NCI-H2107 treated with DMSO at 0.1 percent for 48 hours (cell line): ENCODE data around the gene PPM1M.
"Not testable (repeated sequence)": the region's sequence is repeated elsewhere in the genome, so short reads cannot be mapped to it uniquely, and the experiment has no call there.

Experiments used
- DNase-seq: peaks from one replicate; lab custom pipeline; 2025; ENCODE audit not compliant: unreplicated experiment; lab: John Stamatoyannopoulos, UW

Gene PPM1M

GRCh38 chr3:52246728-52247408 is 1.3 kb downstream of the PPM1M start:
- DNase-seq: no peak

- no peak for DNase-seq
Measured at GRCh38 chr3:52247409-52248164, 2.0 kb downstream of the PPM1M start.

GRCh38 chr3:52248165-52248541 is 2.6 kb downstream of the PPM1M start:
- no peak for DNase-seq

GRCh38 chr3:52248816-52249547 is 3.4 kb downstream of the PPM1M start:
- no peak for DNase-seq

GRCh38 chr3:52249683-52250082 is 4.1 kb downstream of the PPM1M start:
- DNase-seq: no peak

DNA sequence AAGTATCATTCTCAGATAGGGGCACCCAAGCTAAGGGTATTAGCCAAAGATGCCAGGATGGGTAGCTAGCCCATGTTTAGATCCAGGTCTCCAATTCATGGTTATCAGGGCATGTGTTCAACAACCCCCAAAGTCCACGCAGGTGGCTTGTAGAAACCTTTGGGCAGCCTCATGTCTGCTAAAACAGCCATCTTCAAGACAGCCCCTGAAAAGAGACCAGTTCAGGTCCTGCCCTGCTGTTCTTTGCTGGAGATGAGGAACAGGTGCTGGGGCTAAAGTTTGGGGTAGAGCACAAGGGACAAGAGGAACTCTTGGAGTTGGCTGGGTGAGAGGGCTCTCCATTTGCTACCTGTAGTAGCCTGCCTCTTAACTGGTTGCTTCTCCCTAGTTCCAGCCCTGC is 4.6 kb downstream of the PPM1M start:
- DNase-seq: no peak

DNA sequence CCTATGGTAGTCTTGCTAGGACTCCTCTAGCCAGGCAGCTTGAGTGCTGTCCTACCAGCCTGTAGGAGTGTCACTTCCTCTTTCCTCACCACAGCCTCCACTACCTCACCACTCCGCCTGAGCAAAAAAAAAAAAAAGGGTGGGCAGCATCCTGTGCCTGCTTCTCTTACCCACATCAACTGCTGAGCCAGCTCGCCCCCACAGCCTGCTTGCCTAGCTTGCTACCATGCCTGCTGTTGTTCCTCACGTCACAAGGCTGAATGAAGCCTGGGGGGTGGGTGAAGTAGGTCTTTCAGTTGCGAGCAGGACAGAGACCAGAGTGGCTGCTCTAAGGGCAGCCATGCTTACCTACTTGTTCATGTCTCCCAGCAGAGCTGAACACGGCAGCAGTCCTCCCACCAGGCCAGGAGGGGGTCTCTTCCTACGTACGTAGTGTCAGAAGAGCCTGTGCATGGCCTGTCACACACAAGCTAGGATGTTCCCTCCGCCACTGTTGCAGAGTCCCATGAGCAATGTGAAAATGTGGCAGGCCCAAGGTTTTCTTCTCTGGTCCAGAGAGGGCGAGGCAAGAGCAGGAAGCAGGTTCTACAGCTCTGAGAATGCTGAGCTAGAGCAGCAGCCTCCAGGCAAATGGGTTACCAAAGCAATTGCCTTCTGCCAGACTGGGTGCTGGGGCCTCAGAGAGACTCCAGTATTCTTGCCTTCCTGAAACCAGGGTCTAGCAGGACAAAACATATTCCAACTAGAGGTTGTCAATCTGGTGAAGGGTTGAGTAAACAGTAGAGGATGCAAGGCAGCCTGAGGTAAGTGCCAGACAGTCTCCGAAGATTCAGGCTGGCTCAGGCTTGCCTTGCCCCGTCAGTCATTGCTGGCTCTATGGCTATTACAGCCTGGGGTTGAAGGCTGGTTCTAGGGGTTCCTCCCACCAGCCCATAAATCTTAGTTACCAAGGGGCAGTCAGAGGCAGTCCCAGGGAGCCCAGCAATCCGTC is 8.1 kb downstream of the PPM1M start:
- DNase-seq: no peak

DNA sequence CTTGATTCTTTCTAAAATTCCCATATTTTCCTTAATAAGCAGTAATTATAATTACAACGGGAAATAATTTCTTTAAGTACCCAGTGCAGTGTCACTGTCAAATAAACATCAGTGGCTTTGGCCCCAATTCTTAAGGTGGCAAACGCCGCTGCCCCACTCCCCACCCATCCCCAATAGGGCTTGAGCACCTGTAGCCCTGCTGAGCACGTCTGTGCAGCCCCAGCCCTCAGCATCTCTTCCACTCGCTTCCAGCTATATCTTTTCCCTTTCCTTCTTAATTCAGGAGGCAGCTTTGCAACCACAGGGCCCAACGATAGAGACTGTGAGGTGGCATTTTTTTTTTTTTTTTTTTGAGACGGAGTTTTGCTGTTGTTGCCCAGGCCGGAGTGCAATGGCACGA is 9.0 kb downstream of the PPM1M start:
- no peak for DNase-seq

DNA sequence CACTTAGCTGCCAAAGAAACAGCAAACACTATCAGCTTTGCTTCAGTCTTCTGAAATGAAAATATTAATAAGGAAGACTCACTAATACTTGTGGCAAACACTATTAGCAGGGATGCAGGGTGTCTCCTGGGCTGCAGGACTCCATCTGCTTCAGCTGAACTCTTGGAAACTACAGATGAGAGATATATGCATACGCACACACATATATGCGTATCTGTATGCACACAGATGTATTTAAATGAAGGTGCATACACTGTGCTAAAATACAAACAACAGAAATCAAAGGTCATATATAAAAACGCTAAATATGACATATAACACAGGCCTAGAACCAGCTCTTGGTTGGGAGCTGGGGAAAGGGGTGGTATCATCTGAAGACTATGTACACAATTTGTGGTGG is 10.6 kb downstream of the PPM1M start:
- DNase-seq: no peak

GRCh38 chr3:52256622-52257021 is 11.1 kb downstream of the PPM1M start:
- DNase-seq: no peak

DNA sequence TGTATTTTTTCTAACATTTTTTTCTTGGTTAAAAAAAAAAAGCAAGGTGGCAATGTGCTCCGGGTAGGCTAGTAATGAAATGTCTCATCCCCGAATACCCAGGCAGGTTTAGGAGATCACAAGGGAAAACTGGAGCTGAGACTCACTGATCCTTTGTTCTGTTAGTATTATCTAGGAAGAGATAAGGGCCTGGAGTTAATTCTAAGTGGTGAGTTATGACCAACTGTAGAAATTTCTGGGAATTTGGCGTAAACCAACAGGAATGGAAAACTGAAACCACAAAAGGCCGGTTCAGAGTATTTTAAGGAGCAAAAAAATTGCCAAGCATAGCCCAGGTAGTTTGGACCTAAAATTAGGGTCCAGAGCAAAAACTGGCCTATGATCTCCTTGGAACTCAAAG is 12.4 kb downstream of the PPM1M start:
- no peak for DNase-seq

- DNase-seq: no peak
Measured at GRCh38 chr3:52259035-52259434, 13.5 kb downstream of the PPM1M start.

GRCh38 chr3:52259448-52259847 is 13.9 kb downstream of the PPM1M start:
- DNase-seq: no peak

GRCh38 chr3:52262447-52262846 is 16.9 kb downstream of the PPM1M start:
- no peak for DNase-seq

- DNase-seq: no peak
Measured at GRCh38 chr3:52265387-52265786, 19.8 kb downstream of the PPM1M start.

GRCh38 chr3:52268036-52268435 is 22.5 kb downstream of the PPM1M start:
- no peak for DNase-seq

GRCh38 chr3:52269776-52270175 is 24.2 kb downstream of the PPM1M start:
- DNase-seq: no peak

GRCh38 chr3:52270252-52270754 is 24.7 kb downstream of the PPM1M start:
- DNase-seq: no peak

DNA sequence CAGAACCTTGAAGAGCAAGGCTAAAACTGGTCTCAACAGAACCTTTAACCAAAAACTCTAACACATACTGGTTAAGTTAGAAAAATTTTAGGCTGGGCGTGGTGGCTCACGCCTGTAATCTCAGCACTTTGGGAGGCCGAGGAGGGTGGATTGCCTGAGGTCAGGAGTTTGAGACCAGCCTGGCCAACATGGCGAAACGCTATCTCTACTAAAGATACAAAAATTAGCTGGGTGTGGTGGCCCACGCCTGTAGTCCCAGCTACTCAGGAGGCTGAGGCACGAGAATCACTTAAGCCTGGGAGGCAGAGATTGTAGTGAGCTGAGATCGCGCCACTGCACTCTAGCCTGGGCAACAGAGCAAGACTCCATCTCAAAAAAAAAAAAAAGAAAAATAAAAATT is 26.6 kb downstream of the PPM1M start:
- DNase-seq: not testable (repeated sequence)

GRCh38 chr3:52272831-52273230 is 27.3 kb downstream of the PPM1M start:
- no peak for DNase-seq

DNA sequence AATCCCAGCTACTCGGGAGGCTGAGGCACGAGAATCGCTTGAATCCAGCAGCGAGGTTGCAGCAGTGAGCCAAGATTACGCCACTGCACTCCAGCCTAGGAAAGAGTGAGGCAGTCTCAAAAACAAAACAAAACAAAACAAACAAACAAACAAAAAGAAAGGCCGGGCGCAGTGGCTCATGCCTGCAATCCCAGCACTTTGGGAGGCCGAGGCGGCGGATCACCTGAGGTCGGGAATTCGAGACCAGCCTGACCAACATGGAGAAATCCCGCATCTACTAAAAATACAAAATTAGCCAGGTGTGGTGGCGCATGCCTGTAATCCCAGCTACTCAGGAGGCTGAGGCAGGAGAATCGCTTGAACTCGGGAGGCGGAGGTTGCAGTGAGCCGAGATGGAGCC is 29.2 kb downstream of the PPM1M start:
- DNase-seq: not testable (repeated sequence)
